Measurements from ENCODE around the gene KIF14. TPM values are rescaled to one million over a fixed set of nuclear protein-coding genes. Genes with fewer than 3 reads are reported as not detected.
"Not testable (repeated sequence)": the region's sequence is repeated elsewhere in the genome, so short reads cannot be mapped to it uniquely, and the experiment has no call there.

Gene KIF14
- total RNA-seq, 2 experiments from 2014 or later = 13.7 to 13.9 TPM

GRCh38 chr1:200631375-200631774 is 10.8 kb upstream of the KIF14 start:
- TF ChIP-seq CTCF (IDR thresholded peaks at IDR 0.05) = no peak

GRCh38 chr1:200630515-200630899 is 10.0 kb upstream of the KIF14 start:
- POLR2A ChIA-PET; H3K4me3 Mint-ChIP-seq; intact Hi-C loops (cut with micrococcal nuclease); H3K9me3 Mint-ChIP-seq; DNase-seq; H3K27ac Mint-ChIP-seq; H3K27me3 Mint-ChIP-seq; ATAC-seq; H3K36me3 Mint-ChIP-seq (ENCODE audit: low read depth): not testable (repeated sequence)
- H3K4me1 Mint-ChIP-seq (ENCODE audit: low read depth) = peaks cover 28% of the 10 kb centered on the region
- CTCF ChIA-PET = interaction anchor here (0.7 to 0.9 kb wide), 2 partner anchors 14 to 173 kb away, joined by 3 read pairs; no protein-coding TSS in a partner anchor

More at GRCh38 chr1:200631375-200631774, 10.8 kb upstream of the KIF14 start:
- Mint-ChIP-seq H3K9me3 (no peaks in the 10 kb centered on the region), H3K27ac (no peak overlapping the region), H3K4me1 (ENCODE audit: low read depth) (peaks cover 24% of the 10 kb centered on the region), H3K27me3 (no peaks in the 10 kb centered on the region), H3K4me3 (no peak overlapping the region), H3K36me3 (ENCODE audit: low read depth) (no peaks in the 10 kb centered on the region)
- ChIA-PET CTCF (no interaction called here), POLR2A (no interaction called here)
- ATAC-seq (no peak), DNase-seq (no peak)
- intact Hi-C loops (cut with micrococcal nuclease) = no loop called here

GRCh38 chr1:200629876-200630514 is 9.4 kb upstream of the KIF14 start:
- ChIA-PET POLR2A (no interaction called here), CTCF (interaction anchor here (0.7 to 0.9 kb wide), 2 partner anchors 14 to 174 kb away, joined by 3 read pairs; no protein-coding TSS in a partner anchor)
- Mint-ChIP-seq H3K9me3 (no peaks in the 10 kb centered on the region), H3K4me1 (ENCODE audit: low read depth) (peaks cover 33% of the 10 kb centered on the region), H3K4me3 (no peak overlapping the region), H3K27ac (no peak overlapping the region), H3K27me3 (no peaks in the 10 kb centered on the region), H3K36me3 (ENCODE audit: low read depth) (no peaks in the 10 kb centered on the region)
- intact Hi-C loops (cut with micrococcal nuclease) = loop anchor here (5.0 kb wide), 1 partner anchor 112 kb away; no protein-coding TSS in a partner anchor
- no peak for ATAC-seq
- no peak for DNase-seq
- TF ChIP-seq CTCF (IDR thresholded peaks at IDR 0.05) = no peak

- Mint-ChIP-seq H3K36me3 (ENCODE audit: low read depth) (no peaks in the 10 kb centered on the region), H3K4me3 (peak overlapping the region; percentile 28), H3K9me3 (no peaks in the 10 kb centered on the region), H3K27me3 (no peaks in the 10 kb centered on the region), H3K4me1 (ENCODE audit: low read depth) (peaks cover 38% of the 10 kb centered on the region), H3K27ac (peak overlapping the region; percentile 32)
- ATAC-seq (peak; percentile 65), DNase-seq (peak; percentile 78)
- TF ChIP-seq CTCF (IDR thresholded peaks at IDR 0.05) = no peak
- ChIA-PET POLR2A (interaction anchor here (0.9 to 2.1 kb wide), 3 partner anchors 40 to 394 kb away, joined by 3 to 8 read pairs (median 3); partner anchors contain the start of gene DDX59), CTCF (interaction anchor here (1.1 kb wide), 1 partner anchor 42 kb away, joined by 3 read pairs; the partner anchor contains the start of gene DDX59)
- intact Hi-C loops (cut with micrococcal nuclease) = loop anchor here (5.0 kb wide), 1 partner anchor 114 kb away; no protein-coding TSS in a partner anchor
These were observed 7.8 kb upstream of the KIF14 start for GRCh38 chr1:200628223-200628881.

GRCh38 chr1:200627575-200628222 is 7.1 kb upstream of the KIF14 start:
- intact Hi-C loops (cut with micrococcal nuclease) = loop anchor here (5.0 kb wide), 1 partner anchor 115 kb away; no protein-coding TSS in a partner anchor
- POLR2A ChIA-PET = interaction anchor here (0.9 to 2.1 kb wide), 3 partner anchors 41 to 395 kb away, joined by 3 to 8 read pairs (median 3); partner anchors contain the start of gene DDX59
- H3K4me1 Mint-ChIP-seq (ENCODE audit: low read depth) = peaks cover 38% of the 10 kb centered on the region
- DNase-seq = no peak
- ATAC-seq = no peak
- peak overlapping the region; percentile 32 for H3K27ac Mint-ChIP-seq
- H3K27me3 Mint-ChIP-seq = no peaks in the 10 kb centered on the region
- H3K9me3 Mint-ChIP-seq = no peaks in the 10 kb centered on the region
- CTCF ChIA-PET = interaction anchor here (0.8 to 1.1 kb wide), 3 partner anchors 42 to 176 kb away, joined by 3 read pairs; partner anchors contain the start of gene DDX59
- peak overlapping the region; percentile 28 for H3K4me3 Mint-ChIP-seq
- no peaks in the 10 kb centered on the region for H3K36me3 Mint-ChIP-seq (ENCODE audit: low read depth)
- TF ChIP-seq CTCF (IDR thresholded peaks at IDR 0.05) = no peak
